Measurements from ENCODE around the gene ANKRD22. TPM values are rescaled to one million over a fixed set of nuclear protein-coding genes. Genes with fewer than 3 reads are reported as not detected.

ANKRD22 gene
- polyA plus RNA-seq, 2 of the 4 experiments (the other 2 are of a cell fraction): 0.53 to 0.59 TPM

GRCh38 chr10:88787463-88787862 lies 64.2 kb downstream of the ANKRD22 start:
- H3K4me3 ChIP-seq: no peak overlapping the region
- POLR2A ChIA-PET: no interaction called here
- DNase-seq (ENCODE audit: low read depth in 1 of 2, low spot score in 1 of 2) (no peak), ATAC-seq (no peak), FAIRE-seq (no peak)
- no peak overlapping the region for H3K27ac ChIP-seq
- H3K4me2 ChIP-seq: no peak overlapping the region
- H3K4me1 ChIP-seq: peaks cover 5% of the 10 kb centered on the region
- TF ChIP-seq FOSB (CRISPR knock-in tag; IDR thresholded peaks at IDR 0.05) (no peak), E2F6 (IDR thresholded peaks at IDR 0.05; ENCODE audit: borderline replicate concordance, low read depth) (no peak), MAFK (IDR thresholded peaks at IDR 0.05; ENCODE audit: partially characterized antibody) (no peak), MAX (IDR thresholded peaks at IDR 0.05) (no peak), HES2 (IDR thresholded peaks at IDR 0.05) (no peak), JUN (IDR thresholded peaks at IDR 0.05) (no peak), HOXB13 (CRISPR knock-in tag; IDR thresholded peaks at IDR 0.05; ENCODE audit: low read depth) (no peak), NFE2L2 (conservative IDR thresholded peaks at IDR 0.05; ENCODE audit: low read length) (no peak), PBX3 (IDR thresholded peaks at IDR 0.05) (no peak), MAZ (IDR thresholded peaks at IDR 0.05; ENCODE audit: borderline replicate concordance, low read depth, low read length) (no peak)
- H3K9me3 ChIP-seq: no peaks in the 10 kb centered on the region
- WGBS (ENCODE audit: missing lambda C conversion rate): 35% methylated on average over 5 of the region's 5 CpGs
- CTCF ChIA-PET: interaction anchor here (0.6 to 1.1 kb wide), 5 partner anchors 23 to 145 kb away, joined by 3 to 4 read pairs (median 3); no protein-coding TSS in a partner anchor

GRCh38 chr10:88786032-88786770 lies 65.4 kb downstream of the ANKRD22 start:
- FAIRE-seq (no peak), ATAC-seq (no peak), DNase-seq (ENCODE audit: low read depth in 1 of 2, low spot score in 1 of 2) (no peak)
- no peak overlapping the region for H3K4me2 ChIP-seq
- no peak overlapping the region for H3K4me3 ChIP-seq
- no peaks in the 10 kb centered on the region for H3K9me3 ChIP-seq
- 72% methylated on average over 10 of the region's 10 CpGs for WGBS (ENCODE audit: missing lambda C conversion rate)
- TF ChIP-seq MAX (IDR thresholded peaks at IDR 0.05) (no peak), FOXS1 (CRISPR knock-in tag; IDR thresholded peaks at IDR 0.05) (no peak), JUN (IDR thresholded peaks at IDR 0.05) (no peak), REST (IDR thresholded peaks at IDR 0.05) (no peak), HES2 (IDR thresholded peaks at IDR 0.05) (no peak), ZFP36 (IDR thresholded peaks at IDR 0.05; ENCODE audit: borderline replicate concordance, partially characterized antibody) (no peak), RFX5 (IDR thresholded peaks at IDR 0.05) (no peak), ATOH8 (CRISPR knock-in tag; IDR thresholded peaks at IDR 0.05; ENCODE audit: low read depth) (no peak), CBX8 (IDR thresholded peaks at IDR 0.05) (no peak), HEYL (CRISPR knock-in tag; IDR thresholded peaks at IDR 0.05) (no peak), HOXB5 (CRISPR knock-in tag; IDR thresholded peaks at IDR 0.05) (no peak), SMC3 (IDR thresholded peaks at IDR 0.05) (no peak), MAFK (IDR thresholded peaks at IDR 0.05; ENCODE audit: partially characterized antibody) (no peak), RNF2 (IDR thresholded peaks at IDR 0.05; ENCODE audit: borderline replicate concordance, low read depth) (no peak), JUNB (IDR thresholded peaks at IDR 0.05) (no peak), BHLHE40 (IDR thresholded peaks at IDR 0.05; ENCODE audit: low read depth, low read length) (no peak), MAZ (IDR thresholded peaks at IDR 0.05; ENCODE audit: borderline replicate concordance, low read depth, low read length) (no peak), FOSB (CRISPR knock-in tag; IDR thresholded peaks at IDR 0.05) (no peak)
- no peaks in the 10 kb centered on the region for H3K4me1 ChIP-seq
- POLR2A ChIA-PET: no interaction called here
- no peak overlapping the region for H3K27ac ChIP-seq
- CTCF ChIA-PET: no interaction called here

All from A549 (cell line).